ENCODE data around the gene TBRG4.

The TBRG4 gene

DNA sequence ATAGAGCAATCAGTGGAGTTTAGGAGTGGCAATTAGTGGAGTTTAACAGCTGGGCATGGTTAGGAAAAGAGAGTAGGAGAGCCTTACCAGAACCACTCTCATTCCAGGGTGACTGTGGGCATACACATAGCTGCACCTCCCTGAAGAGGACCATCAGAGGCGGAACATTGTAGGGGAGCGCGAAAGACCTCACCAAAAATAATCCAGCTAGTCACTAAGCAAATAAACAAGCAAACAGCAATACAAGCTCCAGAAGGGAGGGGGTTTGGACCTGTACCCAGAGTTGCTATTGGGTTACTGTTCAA lies 18.6 kb downstream of the TBRG4 start:
- no peak overlapping the region for H3K27ac ChIP-seq
- no peak for TF ChIP-seq ZFX (IDR thresholded peaks at IDR 0.05)
- TF ChIP-seq, protein P1, sequence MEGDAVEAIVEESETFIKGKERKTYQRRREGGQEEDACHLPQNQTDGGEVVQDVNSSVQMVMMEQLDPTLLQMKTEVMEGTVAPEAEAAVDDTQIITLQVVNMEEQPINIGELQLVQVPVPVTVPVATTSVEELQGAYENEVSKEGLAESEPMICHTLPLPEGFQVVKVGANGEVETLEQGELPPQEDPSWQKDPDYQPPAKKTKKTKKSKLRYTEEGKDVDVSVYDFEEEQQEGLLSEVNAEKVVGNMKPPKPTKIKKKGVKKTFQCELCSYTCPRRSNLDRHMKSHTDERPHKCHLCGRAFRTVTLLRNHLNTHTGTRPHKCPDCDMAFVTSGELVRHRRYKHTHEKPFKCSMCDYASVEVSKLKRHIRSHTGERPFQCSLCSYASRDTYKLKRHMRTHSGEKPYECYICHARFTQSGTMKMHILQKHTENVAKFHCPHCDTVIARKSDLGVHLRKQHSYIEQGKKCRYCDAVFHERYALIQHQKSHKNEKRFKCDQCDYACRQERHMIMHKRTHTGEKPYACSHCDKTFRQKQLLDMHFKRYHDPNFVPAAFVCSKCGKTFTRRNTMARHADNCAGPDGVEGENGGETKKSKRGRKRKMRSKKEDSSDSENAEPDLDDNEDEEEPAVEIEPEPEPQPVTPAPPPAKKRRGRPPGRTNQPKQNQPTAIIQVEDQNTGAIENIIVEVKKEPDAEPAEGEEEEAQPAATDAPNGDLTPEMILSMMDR (conservative IDR thresholded peaks at IDR 0.05), result no peak

DNA sequence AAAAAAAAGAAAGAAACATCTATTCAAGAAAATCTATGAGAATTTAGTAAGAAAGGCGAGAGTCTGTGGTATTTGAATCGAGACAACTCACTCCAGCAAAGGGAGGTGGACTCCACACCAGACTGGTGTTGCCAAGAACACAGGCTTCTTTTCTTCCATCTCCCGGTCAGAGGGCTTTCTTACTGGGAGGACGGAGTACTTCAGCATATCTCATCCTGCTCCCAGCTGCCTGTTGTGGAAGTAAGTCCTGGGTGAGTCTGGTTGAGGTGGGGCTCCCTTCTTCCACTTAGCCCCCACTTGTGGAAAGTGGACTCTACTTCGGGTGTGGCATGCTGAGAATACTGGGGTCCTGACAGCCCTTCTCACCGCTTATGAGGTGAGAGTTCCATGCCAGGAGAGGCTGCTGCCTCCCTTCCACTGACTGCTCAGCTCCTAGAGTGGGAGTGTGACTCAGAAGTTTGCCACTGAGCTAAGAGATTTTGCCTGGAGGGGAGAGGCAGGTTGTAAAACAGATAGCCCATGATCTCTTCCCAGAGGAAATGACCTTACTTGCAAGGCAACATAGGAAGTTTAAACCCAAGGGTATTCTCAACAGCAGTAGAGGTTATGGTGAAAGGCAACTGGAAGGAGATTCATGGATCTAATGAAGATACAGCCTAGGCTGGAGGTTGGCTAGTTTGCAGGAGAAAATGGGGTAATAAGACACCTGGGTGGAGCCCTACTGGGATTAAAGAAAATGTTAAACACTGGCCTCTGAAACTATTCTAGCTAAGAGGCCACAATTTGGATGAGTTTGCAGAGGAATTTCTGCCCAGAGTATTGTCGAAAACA lies 19.2 kb downstream of the TBRG4 start:
- H3K27ac ChIP-seq, result no peak overlapping the region
- TF ChIP-seq ZFX (IDR thresholded peaks at IDR 0.05), result no peak
- TF ChIP-seq, protein P1 (conservative IDR thresholded peaks at IDR 0.05), result no peak

DNA sequence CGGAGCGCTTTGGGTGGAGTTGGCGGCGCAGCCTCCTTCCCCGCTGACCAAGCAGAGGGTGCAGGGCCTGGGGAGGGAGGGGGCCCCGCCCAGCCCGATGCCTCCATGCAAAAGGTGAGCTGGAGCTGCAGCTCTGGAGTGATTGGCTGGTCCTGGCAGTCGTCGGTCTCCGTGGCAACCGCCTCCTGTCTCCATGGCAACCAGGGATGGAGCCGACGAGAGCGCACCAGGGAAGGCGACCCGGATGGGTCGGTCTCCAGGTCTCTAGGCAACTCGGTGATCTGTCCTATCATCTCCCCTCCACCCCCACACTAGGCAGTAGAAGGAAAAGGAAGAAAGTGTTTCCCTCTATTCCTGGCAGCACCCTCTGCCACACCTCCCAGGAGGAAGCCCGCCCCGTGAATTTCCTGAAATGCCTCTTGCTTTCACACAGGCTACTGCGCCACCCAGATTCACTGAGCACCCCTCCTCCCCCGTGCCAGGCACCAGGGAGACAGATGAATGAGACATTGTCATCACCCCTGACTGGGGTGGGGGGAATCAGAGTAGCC lies 22.1 kb downstream of the TBRG4 start:
- TF ChIP-seq ZFX (IDR thresholded peaks at IDR 0.05), result no peak
- H3K27ac ChIP-seq, result no peak overlapping the region

DNA sequence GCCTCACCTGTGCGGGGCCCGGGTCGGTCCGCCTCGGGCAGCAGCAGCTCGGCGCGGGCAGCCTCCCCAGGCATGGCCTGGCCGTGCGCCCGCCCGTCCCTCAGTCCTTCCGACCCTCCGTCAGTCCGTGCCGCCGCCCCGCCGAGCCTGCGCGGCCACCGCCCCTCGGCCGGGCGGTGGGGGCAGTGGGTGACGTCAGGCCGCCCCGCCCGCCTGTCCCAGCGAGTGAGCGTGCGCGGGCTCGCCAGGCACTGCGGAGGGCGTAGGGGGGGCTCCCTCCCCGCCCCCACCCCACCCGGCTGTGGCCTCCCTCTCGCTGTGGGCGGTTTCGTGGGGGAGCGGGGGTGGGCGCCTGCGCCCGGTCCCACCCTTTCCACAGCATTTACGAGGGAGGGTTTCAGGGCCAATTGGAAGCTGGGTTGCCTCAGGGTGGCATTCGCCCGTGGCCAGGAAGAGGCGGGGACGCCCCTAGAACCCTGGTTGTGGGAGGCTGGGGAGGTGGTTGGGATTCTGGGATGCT lies 22.6 kb downstream of the TBRG4 start, which contains the start of gene NACAD:
TSS of gene NACAD (minus strand) at position 149 of the 520 bp plus-strand sequence. CDS start at position 74, 75 bp downstream.
- H3K27ac ChIP-seq, result no peak within 1 kb of the TSS

DNA sequence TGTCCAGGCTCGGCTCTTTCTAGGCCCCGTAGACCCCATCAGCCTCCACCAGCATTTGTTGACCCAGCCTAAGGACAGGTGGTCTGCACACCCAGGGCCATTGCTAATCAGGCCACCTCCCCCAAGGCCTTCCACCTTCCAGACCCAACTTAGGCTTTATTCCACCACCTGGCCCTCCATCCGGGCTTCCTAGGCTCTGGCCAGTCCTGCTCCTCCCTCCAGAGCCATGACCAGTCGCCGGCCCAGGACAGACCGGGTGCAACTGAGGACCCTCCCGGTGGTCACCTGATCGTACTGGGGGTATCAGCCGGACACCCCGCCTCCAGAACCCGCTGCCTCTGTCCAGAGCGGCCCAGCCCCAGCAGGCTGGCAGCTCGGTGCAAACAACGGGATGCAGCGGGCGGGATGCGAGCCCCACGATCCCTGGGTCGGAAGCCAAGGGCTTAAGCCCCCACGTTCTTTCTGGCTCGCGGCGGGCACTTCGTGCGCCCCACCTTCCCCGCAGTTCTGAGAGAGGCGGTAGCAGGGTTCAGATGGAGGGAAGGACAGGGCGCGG lies 23.3 kb downstream of the TBRG4 start:
- TF ChIP-seq ZFX (IDR thresholded peaks at IDR 0.05), result no peak
- TF ChIP-seq, protein P1 (conservative IDR thresholded peaks at IDR 0.05), result no peak
- no peak overlapping the region for H3K27ac ChIP-seq

More for the DNA sequence above, 22.6 kb downstream of the TBRG4 start, which contains the start of gene NACAD:
- no peak for TF ChIP-seq ZFX (IDR thresholded peaks at IDR 0.05)

DNA sequence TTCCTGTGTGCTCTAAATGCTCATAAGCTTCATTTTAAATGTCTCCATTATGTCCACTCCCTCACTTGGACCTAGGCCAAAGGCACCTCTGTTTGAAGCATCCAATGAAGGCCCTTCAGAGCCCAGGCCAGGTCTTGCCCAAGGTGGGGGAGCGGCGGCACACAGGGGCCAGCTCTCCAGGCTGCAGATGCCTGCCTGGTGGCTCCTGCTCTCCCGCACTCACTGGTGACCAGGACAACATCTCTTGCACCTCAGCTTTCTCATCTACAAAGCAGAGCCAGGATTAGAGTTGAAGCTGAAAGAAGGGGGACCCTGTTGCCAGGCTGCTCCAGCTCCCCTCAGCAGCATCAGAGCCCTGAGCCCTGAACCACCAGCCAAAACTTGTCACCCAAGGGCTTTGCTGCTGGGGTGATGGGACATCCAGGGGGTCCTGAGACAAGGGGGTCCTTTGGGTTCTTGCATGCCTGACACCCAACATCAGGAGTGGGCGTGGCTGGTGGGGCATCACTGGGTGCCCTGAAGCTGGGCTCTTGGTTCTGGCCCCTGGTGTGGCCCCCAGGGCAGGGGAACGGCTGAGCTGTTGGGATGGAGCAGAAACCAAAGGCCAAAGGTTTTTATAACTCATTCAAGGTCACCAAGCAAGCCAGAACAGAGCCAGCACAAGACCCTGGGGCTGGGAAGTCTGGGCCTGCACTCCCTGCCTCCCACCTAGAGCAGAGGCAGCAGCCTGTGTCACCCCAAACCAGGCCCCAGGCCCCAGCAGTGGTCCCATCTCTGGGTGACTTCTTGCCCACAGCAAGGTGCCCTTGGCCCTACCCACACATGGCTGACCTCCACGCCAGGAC lies 24.0 kb downstream of the TBRG4 start:
- H3K27ac ChIP-seq, result no peak overlapping the region
- no peak for TF ChIP-seq ZFX (IDR thresholded peaks at IDR 0.05)
- TF ChIP-seq, protein P1 (conservative IDR thresholded peaks at IDR 0.05), result no peak

DNA sequence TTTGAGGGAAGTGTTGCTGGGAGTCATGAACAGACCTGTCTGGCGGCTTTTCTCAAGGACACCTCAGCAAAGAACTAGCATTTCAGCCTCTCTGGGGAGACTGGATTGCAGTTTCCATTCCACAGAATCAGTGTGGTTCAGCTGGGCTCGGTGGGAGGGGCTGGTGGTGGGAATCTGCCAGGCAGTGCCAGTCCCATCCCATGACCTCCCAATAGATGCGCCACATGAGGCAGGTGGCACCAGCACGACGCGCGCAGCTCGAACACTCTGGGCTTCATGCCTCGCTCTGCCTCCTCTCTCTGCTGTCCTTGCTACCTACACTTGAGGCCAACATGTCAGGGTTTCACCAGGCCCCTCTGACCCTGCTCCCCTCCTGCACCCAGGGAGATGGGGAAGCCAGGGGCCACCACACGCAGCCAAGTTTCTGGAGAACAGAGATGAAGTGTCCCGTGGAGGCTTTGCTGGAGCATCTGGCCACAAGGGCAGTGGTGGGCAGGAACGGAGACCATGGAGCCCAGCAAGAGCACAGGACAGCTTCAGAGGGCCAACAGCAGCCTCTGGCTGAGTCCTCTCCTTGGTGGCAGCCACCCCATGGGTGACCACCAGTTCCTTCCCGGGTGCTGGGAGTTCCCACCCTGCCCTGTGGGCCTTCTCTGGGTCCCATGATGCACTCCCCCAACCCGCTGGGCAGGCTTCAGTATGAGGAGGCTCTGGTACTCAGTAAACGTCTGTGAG lies 25.0 kb downstream of the TBRG4 start:
- TF ChIP-seq, protein P1 (conservative IDR thresholded peaks at IDR 0.05), result no peak
- no peak for TF ChIP-seq ZFX (IDR thresholded peaks at IDR 0.05)
- H3K27ac ChIP-seq, result no peak overlapping the region
